ENCODE data around the gene KASH5. TPM values are rescaled to one million over a fixed set of nuclear protein-coding genes. Genes with fewer than 3 reads are reported as not detected.

KASH5 gene
- total and polyA plus RNA-seq, 5 donors from 2014 or later: not detected

DNA sequence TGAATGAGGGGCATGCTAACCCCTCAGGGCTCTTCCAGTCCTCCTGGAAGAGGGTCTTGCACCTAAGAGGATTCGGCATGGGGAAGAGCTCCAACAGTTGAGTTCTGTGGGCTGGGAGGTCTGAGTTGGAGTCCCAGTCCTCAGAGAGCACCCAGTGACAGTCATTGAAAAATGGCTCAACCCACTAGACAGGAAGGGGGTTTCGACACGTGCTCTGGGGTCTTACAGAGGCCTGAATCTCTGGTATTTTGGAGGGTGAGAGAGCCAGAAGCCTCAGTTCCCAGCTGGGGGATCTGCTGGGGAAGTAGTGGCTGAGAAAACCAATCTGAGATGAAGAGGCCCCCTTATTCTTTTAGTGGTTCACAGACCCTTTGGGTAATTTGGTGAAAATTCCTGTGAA, 26.2 kb downstream of the KASH5 start:
- H3K27me3 ChIP-seq (ENCODE audit: control insufficient read depth, insufficient read depth, low read length): peaks cover 6% of the 10 kb centered on the region
- ATAC-seq (ENCODE audit: low read depth in 2 of 2): no peak
- Mint-ChIP-seq H3K27ac (peak overlapping the region in 1 of 3 donors; percentile 67), H3K27me3 (peaks cover 26% of the 10 kb centered on the region), H3K4me1 (peaks cover 7 to 31% (median 22%) of the 10 kb centered on the region in 4 donors), H3K4me3 (no peak overlapping the region), H3K9me3 (peaks cover 0 to 2% (median 0%) of the 10 kb centered on the region in 7 donors), H3K36me3 (no peaks in the 10 kb centered on the region)
- no peak overlapping the region for H3K27ac ChIP-seq (ENCODE audit: insufficient read depth, low read length, poor library complexity, severe bottlenecking)
- H3K9me3 ChIP-seq (ENCODE audit: control insufficient read depth in 2 of 2, low read length in 2 of 2): no peaks in the 10 kb centered on the region
- H3K4me3 ChIP-seq (ENCODE audit: low read depth, low read length): no peak overlapping the region
- no peaks in the 10 kb centered on the region for H3K36me3 ChIP-seq (ENCODE audit: control insufficient read depth, insufficient read depth, low read length)
- no peak for DNase-seq
- H3K4me1 ChIP-seq (ENCODE audit: control insufficient read depth, insufficient read depth, low read length, poor library complexity, severe bottlenecking): peaks cover 24% of the 10 kb centered on the region

DNA sequence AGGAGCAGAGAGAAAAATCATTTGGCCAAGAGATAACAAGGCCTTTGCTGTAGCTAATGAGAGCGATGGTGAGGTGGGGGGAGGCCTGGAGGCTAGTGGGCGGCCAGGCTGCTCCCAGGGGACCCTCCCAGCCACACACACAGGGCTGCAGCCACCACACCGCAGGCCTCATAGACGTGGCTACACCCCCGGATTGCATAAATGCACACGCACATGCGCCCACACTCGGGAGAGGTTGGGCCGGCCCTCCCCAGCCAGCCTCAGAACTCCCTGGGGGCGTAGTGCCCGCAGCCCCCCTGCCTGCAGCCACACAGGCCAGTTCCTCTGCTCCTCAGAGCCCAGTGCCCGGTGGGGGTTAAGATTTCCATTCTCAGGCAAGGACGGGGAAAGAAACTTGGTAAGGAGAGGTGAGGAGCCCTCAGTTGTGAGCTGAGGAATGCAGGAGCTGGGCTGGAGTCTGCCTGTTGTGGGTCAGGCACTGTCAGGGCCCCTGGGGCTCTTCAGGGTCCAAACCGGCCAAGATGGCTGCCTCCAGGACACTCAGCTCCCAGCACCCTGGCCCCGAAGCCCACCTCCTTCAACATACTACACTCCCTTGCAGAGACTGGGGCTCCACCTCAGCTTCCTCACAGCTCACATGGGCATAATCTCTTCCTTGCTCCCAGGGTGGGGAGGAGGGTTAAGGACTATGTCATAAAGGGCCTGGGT, 27.2 kb downstream of the KASH5 start:
- peaks cover under 1 to 25% (median 12%) of the 10 kb centered on the region in 4 donors for H3K4me1 Mint-ChIP-seq
- H3K9me3 Mint-ChIP-seq: peaks cover 0 to 2% (median 0%) of the 10 kb centered on the region in 7 donors
- peak overlapping the region in 1 of 4 donors; percentile 9 for H3K4me3 Mint-ChIP-seq
- Histone ChIP-seq H3K4me3 (ENCODE audit: low read depth, low read length) (no peak overlapping the region), H3K27ac (ENCODE audit: insufficient read depth, low read length, poor library complexity, severe bottlenecking) (no peak overlapping the region), H3K36me3 (ENCODE audit: control insufficient read depth, insufficient read depth, low read length) (no peaks in the 10 kb centered on the region), H3K9me3 (ENCODE audit: control insufficient read depth in 2 of 2, low read length in 2 of 2) (no peaks in the 10 kb centered on the region), H3K27me3 (ENCODE audit: control insufficient read depth, insufficient read depth, low read length) (peaks cover 10% of the 10 kb centered on the region), H3K4me1 (ENCODE audit: control insufficient read depth, insufficient read depth, low read length, poor library complexity, severe bottlenecking) (peaks cover 14% of the 10 kb centered on the region)
- peak overlapping the region in 1 of 3 donors; percentile 38 for H3K27ac Mint-ChIP-seq
- no peak for ATAC-seq (ENCODE audit: low read depth in 2 of 2)
- peaks cover 36% of the 10 kb centered on the region for H3K27me3 Mint-ChIP-seq
- H3K36me3 Mint-ChIP-seq: no peaks in the 10 kb centered on the region
- no peak for DNase-seq

DNA sequence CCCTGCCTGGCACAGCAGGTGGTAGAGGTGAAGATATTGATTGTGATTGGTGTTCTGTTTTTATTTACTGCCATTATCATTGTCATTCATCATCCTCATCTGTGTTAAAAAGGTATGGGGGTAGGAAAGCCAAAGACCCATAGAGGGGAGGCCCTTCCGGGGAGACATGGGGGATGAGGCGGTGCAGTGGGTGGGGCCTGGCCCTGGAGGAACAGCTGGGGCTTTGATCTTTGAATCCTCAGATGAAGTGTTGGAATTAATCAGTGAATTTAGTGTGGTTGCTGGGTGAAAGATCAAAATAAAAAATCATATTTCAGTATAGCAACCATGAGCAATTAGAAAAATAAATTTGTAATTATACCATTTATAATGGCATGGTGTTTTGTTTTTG, 27.8 kb downstream of the KASH5 start:
- DNase-seq (no peak), ATAC-seq (ENCODE audit: low read depth in 2 of 2) (no peak)
- no peaks in the 10 kb centered on the region for H3K9me3 ChIP-seq (ENCODE audit: control insufficient read depth in 2 of 2, low read length in 2 of 2)
- H3K9me3 Mint-ChIP-seq: peaks cover 0 to 2% (median 0%) of the 10 kb centered on the region in 7 donors
- H3K4me1 ChIP-seq (ENCODE audit: control insufficient read depth, insufficient read depth, low read length, poor library complexity, severe bottlenecking): peaks cover 14% of the 10 kb centered on the region
- peaks cover 41% of the 10 kb centered on the region for H3K27me3 Mint-ChIP-seq
- no peak overlapping the region for H3K27ac Mint-ChIP-seq
- no peaks in the 10 kb centered on the region for H3K36me3 Mint-ChIP-seq
- peaks cover 14% of the 10 kb centered on the region for H3K27me3 ChIP-seq (ENCODE audit: control insufficient read depth, insufficient read depth, low read length)
- no peak overlapping the region for H3K4me3 ChIP-seq (ENCODE audit: low read depth, low read length)
- no peaks in the 10 kb centered on the region for H3K36me3 ChIP-seq (ENCODE audit: control insufficient read depth, insufficient read depth, low read length)
- no peak overlapping the region for H3K27ac ChIP-seq (ENCODE audit: insufficient read depth, low read length, poor library complexity, severe bottlenecking)
- H3K4me1 Mint-ChIP-seq: peaks cover 0 to 27% (median 11%) of the 10 kb centered on the region in 4 donors
- H3K4me3 Mint-ChIP-seq: peak overlapping the region in 1 of 4 donors; percentile 9

DNA sequence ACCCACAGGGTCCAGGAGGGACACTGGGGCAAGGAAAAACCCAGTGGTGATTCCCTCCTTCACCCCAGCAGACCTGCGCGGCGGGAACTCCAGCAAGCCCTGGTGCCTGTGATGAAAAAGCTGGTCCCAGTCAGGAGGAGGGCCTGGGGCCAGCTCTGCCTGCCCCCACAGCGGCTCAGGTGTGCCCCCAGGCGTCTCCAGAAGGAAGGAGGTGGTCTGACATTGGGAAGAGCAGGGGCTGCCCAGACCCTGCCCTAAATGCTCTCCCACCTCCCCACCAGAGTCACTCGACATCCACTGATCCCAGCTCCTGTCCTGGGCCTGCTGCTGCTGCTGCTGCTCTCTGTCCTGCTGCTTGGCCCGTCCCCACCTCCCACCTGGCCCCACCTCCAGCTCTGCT, 29.0 kb downstream of the KASH5 start:
- H3K4me1 ChIP-seq (ENCODE audit: control insufficient read depth, insufficient read depth, low read length, poor library complexity, severe bottlenecking): peaks cover 11% of the 10 kb centered on the region
- H3K27ac Mint-ChIP-seq: no peak overlapping the region
- ATAC-seq (ENCODE audit: low read depth in 2 of 2): no peak

GRCh38 chr19:49418511-49418910, 30.5 kb downstream of the KASH5 start:
- H3K27me3 Mint-ChIP-seq: peaks cover 66% of the 10 kb centered on the region
- H3K36me3 Mint-ChIP-seq: peaks cover 5% of the 10 kb centered on the region
- no peak overlapping the region for H3K4me3 Mint-ChIP-seq
- peaks cover 1 to 34% (median 16%) of the 10 kb centered on the region in 4 donors for H3K4me1 Mint-ChIP-seq
- no peaks in the 10 kb centered on the region for H3K9me3 ChIP-seq (ENCODE audit: control insufficient read depth in 2 of 2, low read length in 2 of 2)
- H3K27me3 ChIP-seq (ENCODE audit: control insufficient read depth, insufficient read depth, low read length): peaks cover 29% of the 10 kb centered on the region
- no peak for DNase-seq
- peaks cover 0 to 5% (median 0%) of the 10 kb centered on the region in 7 donors for H3K9me3 Mint-ChIP-seq
- H3K27ac ChIP-seq (ENCODE audit: insufficient read depth, low read length, poor library complexity, severe bottlenecking): no peak overlapping the region
- peaks cover 22% of the 10 kb centered on the region for H3K4me1 ChIP-seq (ENCODE audit: control insufficient read depth, insufficient read depth, low read length, poor library complexity, severe bottlenecking)
- no peak for ATAC-seq (ENCODE audit: low read depth in 2 of 2)
- no peak overlapping the region for H3K4me3 ChIP-seq (ENCODE audit: low read depth, low read length)
- no peaks in the 10 kb centered on the region for H3K36me3 ChIP-seq (ENCODE audit: control insufficient read depth, insufficient read depth, low read length)
- no peak overlapping the region for H3K27ac Mint-ChIP-seq

More for the DNA sequence above, 29.0 kb downstream of the KASH5 start:
- peaks cover 54% of the 10 kb centered on the region for H3K27me3 Mint-ChIP-seq
- DNase-seq: no peak
- Histone ChIP-seq H3K27me3 (ENCODE audit: control insufficient read depth, insufficient read depth, low read length) (peaks cover 25% of the 10 kb centered on the region), H3K9me3 (ENCODE audit: control insufficient read depth in 2 of 2, low read length in 2 of 2) (no peaks in the 10 kb centered on the region), H3K4me3 (ENCODE audit: low read depth, low read length) (no peak overlapping the region), H3K27ac (ENCODE audit: insufficient read depth, low read length, poor library complexity, severe bottlenecking) (no peak overlapping the region), H3K36me3 (ENCODE audit: control insufficient read depth, insufficient read depth, low read length) (no peaks in the 10 kb centered on the region)
- H3K4me1 Mint-ChIP-seq: peaks cover 0 to 26% (median 9%) of the 10 kb centered on the region in 4 donors
- H3K9me3 Mint-ChIP-seq: peaks cover 0 to 5% (median 0%) of the 10 kb centered on the region in 7 donors
- no peaks in the 10 kb centered on the region for H3K36me3 Mint-ChIP-seq
- no peak overlapping the region for H3K4me3 Mint-ChIP-seq

GRCh38 chr19:49419173-49419572, 31.1 kb downstream of the KASH5 start:
- Mint-ChIP-seq H3K4me3 (peak overlapping the region in 2 of 4 donors; percentile 2 to 20), H3K9me3 (peaks cover 0 to 7% (median 0%) of the 10 kb centered on the region in 7 donors), H3K27ac (no peak overlapping the region), H3K4me1 (peaks cover 5 to 40% (median 22%) of the 10 kb centered on the region in 4 donors), H3K36me3 (peaks cover 5% of the 10 kb centered on the region), H3K27me3 (peaks cover 72% of the 10 kb centered on the region)
- Histone ChIP-seq H3K36me3 (ENCODE audit: control insufficient read depth, insufficient read depth, low read length) (no peaks in the 10 kb centered on the region), H3K4me1 (ENCODE audit: control insufficient read depth, insufficient read depth, low read length, poor library complexity, severe bottlenecking) (peaks cover 29% of the 10 kb centered on the region), H3K4me3 (ENCODE audit: low read depth, low read length) (no peak overlapping the region), H3K9me3 (ENCODE audit: control insufficient read depth in 2 of 2, low read length in 2 of 2) (no peaks in the 10 kb centered on the region), H3K27ac (ENCODE audit: insufficient read depth, low read length, poor library complexity, severe bottlenecking) (no peak overlapping the region), H3K27me3 (ENCODE audit: control insufficient read depth, insufficient read depth, low read length) (peaks cover 34% of the 10 kb centered on the region)
- DNase-seq (no peak), ATAC-seq (ENCODE audit: low read depth in 2 of 2) (no peak)

DNA sequence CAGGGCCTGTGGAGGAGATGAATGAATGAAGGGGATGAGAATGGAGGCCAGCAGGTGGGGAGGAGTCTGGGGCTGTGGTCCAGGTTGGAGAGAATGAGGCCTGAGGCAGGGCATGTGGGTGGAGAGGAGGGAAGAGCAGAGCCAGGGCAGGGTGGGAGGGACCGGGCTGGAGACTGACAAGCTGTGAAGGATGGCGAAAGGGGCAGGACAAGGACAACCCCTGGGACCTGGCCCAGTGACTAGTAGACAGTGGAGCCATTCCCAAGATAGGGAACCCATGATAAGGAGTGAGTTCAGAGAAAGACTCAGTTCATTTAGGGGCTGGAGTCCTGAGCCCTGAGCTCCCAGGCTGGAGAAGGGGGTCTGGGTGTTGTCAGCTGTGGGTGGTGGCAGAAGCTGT, 32.2 kb downstream of the KASH5 start:
- Mint-ChIP-seq H3K27ac (no peak overlapping the region), H3K4me1 (peaks cover 5 to 50% (median 22%) of the 10 kb centered on the region in 4 donors), H3K9me3 (peaks cover 0 to 7% (median 0%) of the 10 kb centered on the region in 7 donors), H3K36me3 (peaks cover 5% of the 10 kb centered on the region), H3K27me3 (peaks cover 83% of the 10 kb centered on the region), H3K4me3 (peak overlapping the region in 3 of 4 donors; percentile 19 to 34 (median 19))
- Histone ChIP-seq H3K36me3 (ENCODE audit: control insufficient read depth, insufficient read depth, low read length) (no peaks in the 10 kb centered on the region), H3K9me3 (ENCODE audit: control insufficient read depth in 2 of 2, low read length in 2 of 2) (no peaks in the 10 kb centered on the region), H3K4me1 (ENCODE audit: control insufficient read depth, insufficient read depth, low read length, poor library complexity, severe bottlenecking) (peaks cover 32% of the 10 kb centered on the region), H3K27me3 (ENCODE audit: control insufficient read depth, insufficient read depth, low read length) (peaks cover 39% of the 10 kb centered on the region), H3K27ac (ENCODE audit: insufficient read depth, low read length, poor library complexity, severe bottlenecking) (no peak overlapping the region), H3K4me3 (ENCODE audit: low read depth, low read length) (no peak overlapping the region)
- ATAC-seq (ENCODE audit: low read depth in 2 of 2) (no peak), DNase-seq (no peak)

Data from CD4-positive, CD25-positive, alpha-beta regulatory T cell (primary cell).